ENCODE results near the gene PIEZO2.
A peak's percentile ranks its signal among the peaks of the same experiment; 100 is the strongest.

Gene PIEZO2

GRCh38 chr18:10894501-10894900 is 254.9 kb downstream of the PIEZO2 start:
- DNase-seq (ENCODE audit: low spot score): no peak
- no peak for TF ChIP-seq CTCF (IDR thresholded peaks at IDR 0.05; ENCODE audit: extremely low read depth, missing control alignments)

GRCh38 chr18:10893761-10894160 is 255.6 kb downstream of the PIEZO2 start:
- no peak for TF ChIP-seq CTCF (IDR thresholded peaks at IDR 0.05; ENCODE audit: extremely low read depth, missing control alignments)
- DNase-seq (ENCODE audit: low spot score): no peak

- DNase-seq (ENCODE audit: low spot score): no peak
- TF ChIP-seq CTCF (IDR thresholded peaks at IDR 0.05; ENCODE audit: extremely low read depth, missing control alignments): no peak
Observed at GRCh38 chr18:10893196-10893595, 256.2 kb downstream of the PIEZO2 start.

GRCh38 chr18:10892786-10893185 is 256.6 kb downstream of the PIEZO2 start:
- no peak for TF ChIP-seq CTCF (IDR thresholded peaks at IDR 0.05; ENCODE audit: extremely low read depth, missing control alignments)
- DNase-seq (ENCODE audit: low spot score): no peak

- DNase-seq (ENCODE audit: low spot score): no peak
- TF ChIP-seq CTCF (IDR thresholded peaks at IDR 0.05; ENCODE audit: extremely low read depth, missing control alignments): no peak
Observed at GRCh38 chr18:10890022-10890421, 259.3 kb downstream of the PIEZO2 start.

GRCh38 chr18:10878703-10879102 is 270.7 kb downstream of the PIEZO2 start:
- no peak for TF ChIP-seq CTCF (IDR thresholded peaks at IDR 0.05; ENCODE audit: extremely low read depth, missing control alignments)
- DNase-seq (ENCODE audit: low spot score): peak; percentile 54

GRCh38 chr18:10877987-10878386 is 271.4 kb downstream of the PIEZO2 start:
- DNase-seq (ENCODE audit: low spot score): no peak
- no peak for TF ChIP-seq CTCF (IDR thresholded peaks at IDR 0.05; ENCODE audit: extremely low read depth, missing control alignments)
